Liver (tissue), 9 donors: Measurements from ENCODE around the gene ZNF79. TPM values are rescaled to one million over a fixed set of nuclear protein-coding genes. Genes with fewer than 3 reads are reported as not detected.

Source experiments
- DNase-seq: peaks from one replicate; pipeline ENCODE4 v3.0.0-alpha.2; 2017; ENCODE audit warnings: low spot score
- H3K27ac ChIP-seq, 2 donors: one replicate each; pipeline ENCODE4 v1.7.0; 2013; ENCODE audit warnings: inconsistent platforms in 2 of 2, low read length in 2 of 2, control low read depth in 1 of 2, low read depth in 1 of 2, mild to moderate bottlenecking in 1 of 2
- H3K27me3 ChIP-seq, 4 donors: one replicate each; pipeline versions ENCODE4 v1.6.1 to v1.7.0; 2013; ENCODE audit warnings: low read length in 3 of 4, inconsistent platforms in 1 of 4, mild to moderate bottlenecking in 1 of 4, moderate library complexity in 1 of 4; ENCODE audit not compliant: control insufficient read depth in 4 of 4, insufficient read depth in 4 of 4
- H3K36me3 ChIP-seq, 4 donors: one replicate each; pipeline versions ENCODE4 v1.6.1 to v1.7.0; 2013; ENCODE audit warnings: low read length in 3 of 4, mild to moderate bottlenecking in 3 of 4, low read depth in 1 of 4, moderate library complexity in 1 of 4; ENCODE audit not compliant: control insufficient read depth in 4 of 4, insufficient read depth in 3 of 4
- H3K4me1 ChIP-seq, 4 donors: one replicate each; pipeline versions ENCODE4 v1.6.1 to v1.7.0; 2013; ENCODE audit warnings: low read length in 3 of 4, mild to moderate bottlenecking in 3 of 4, moderate library complexity in 1 of 4; ENCODE audit not compliant: control insufficient read depth in 4 of 4, insufficient read depth in 4 of 4
- H3K4me3 ChIP-seq, 3 donors: one replicate each; pipeline versions ENCODE4 v1.6.1 to v1.7.0; 2013; ENCODE audit warnings: low read length in 3 of 3, control low read depth in 1 of 3, low read depth in 1 of 3, mild to moderate bottlenecking in 1 of 3
- H3K9ac ChIP-seq, 2 donors: one replicate each; pipeline ENCODE4 v1.7.0; 2013; ENCODE audit warnings: low read length in 2 of 2, mild to moderate bottlenecking in 2 of 2, moderate library complexity in 2 of 2, control low read depth in 1 of 2, low read depth in 1 of 2
- H3K9me3 ChIP-seq, 4 donors: one replicate each; pipeline versions ENCODE4 v1.6.1 to v1.7.0; 2013; ENCODE audit warnings: low read length in 3 of 4; ENCODE audit not compliant: control insufficient read depth in 4 of 4
- ATF3 ChIP-seq: IDR thresholded peaks from 2 replicates; pipeline ENCODE4 v1.6.1; 2016; ENCODE audit warnings: antibody characterized with exemption
- CTCF ChIP-seq: fragments of 150-350 bp; IDR thresholded peaks from 2 replicates; pipeline ENCODE4 v1.5.1; 2017; ENCODE audit warnings: improper control_type of control experiment, low read depth, low read length; ENCODE audit not compliant: missing input control
- EGR1 ChIP-seq, 2 donors: IDR thresholded peaks; 2 replicates each; pipeline ENCODE4 v1.6.1; 2016 to 2018; ENCODE audit warnings: antibody characterized with exemption in 2 of 2, low read depth in 2 of 2
- FOXA1 ChIP-seq: IDR thresholded peaks from 2 replicates; pipeline ENCODE4 v1.6.1; 2016; ENCODE audit warnings: antibody characterized with exemption
- FOXA2 ChIP-seq: IDR thresholded peaks from 2 replicates; pipeline ENCODE4 v1.6.1; 2016; ENCODE audit warnings: antibody characterized with exemption
- GABPA ChIP-seq, 2 donors: IDR thresholded peaks in 1 of 2; conservative IDR thresholded peaks in 1 of 2; 2 replicates each; pipeline ENCODE4 v1.6.1; 2016; ENCODE audit warnings: antibody characterized with exemption in 2 of 2, mild to moderate bottlenecking in 1 of 2, moderate library complexity in 1 of 2
- HNF4A ChIP-seq, 2 donors: conservative IDR thresholded peaks; 2 replicates each; pipeline ENCODE4 v1.6.1; 2016; ENCODE audit warnings: antibody characterized with exemption in 2 of 2, mild to moderate bottlenecking in 2 of 2
- HNF4G ChIP-seq: IDR thresholded peaks from 2 replicates; pipeline ENCODE4 v1.6.1; 2016; ENCODE audit warnings: antibody characterized with exemption
- JUND ChIP-seq, 2 donors: IDR thresholded peaks; 2 replicates each; pipeline ENCODE4 v1.6.1; 2016; ENCODE audit warnings: antibody characterized with exemption in 2 of 2
- MAX ChIP-seq: IDR thresholded peaks from 2 replicates; pipeline ENCODE4 v1.6.1; 2016; ENCODE audit warnings: antibody characterized with exemption
- NR2F2 ChIP-seq: IDR thresholded peaks from 2 replicates; pipeline ENCODE4 v1.6.1; 2016; ENCODE audit warnings: antibody characterized with exemption
- RAD21 ChIP-seq, 2 donors: IDR thresholded peaks; 2 replicates each; pipeline ENCODE4 v1.6.1; 2016; ENCODE audit warnings: antibody characterized with exemption in 2 of 2, mild to moderate bottlenecking in 2 of 2
- RXRA ChIP-seq, 2 donors: IDR thresholded peaks; 2 replicates each; pipeline ENCODE4 v1.6.1; 2017 to 2018; ENCODE audit warnings: antibody characterized with exemption in 2 of 2, mild to moderate bottlenecking in 1 of 2
- SP1 ChIP-seq: IDR thresholded peaks from 2 replicates; pipeline ENCODE4 v1.6.1; 2018; ENCODE audit warnings: antibody characterized with exemption, mild to moderate bottlenecking
- ZBTB33 ChIP-seq: IDR thresholded peaks from 2 replicates; pipeline ENCODE4 v1.6.1; 2016; ENCODE audit warnings: antibody characterized with exemption
- WGBS: extraction: QIAGEN DNeasy Blood & Tissue Kit; methylation state at CpG from one replicate; pipeline ENCODE4 v1.1.7; 2013; 5-methylcytosine and 5-hydroxymethylcytosine counted together
- polyA plus RNA-seq, 2 donors: library from polyadenylated mRNA; stranded (reverse) in 1 of 2; unstranded in 1 of 2; fragments of 200-250 nt in 1 of 2; fragments of >200 nt in 1 of 2; fragmentation: Nextera tagmentation in 1 of 2; extraction: Ambion mirVana in 1 of 2; gene quantifications; one replicate each; pipeline versions ENCODE4 v1.2.1 to v1.2.3, GENCODE V29; 2013 to 2015
- total RNA-seq, 2 donors: library from RNA; depleted of rRNA; stranded (reverse); fragments of >200 nt; gene quantifications; one replicate each; pipeline ENCODE4 v1.2.3, GENCODE V29; 2014
- donor health status: healthy.
- donor health status: healthy.
- donor health status: healthy.
- donor health status: healthy.
- donor health status: healthy.

The ZNF79 gene
- total and polyA plus RNA-seq, 4 donors, result 2.2 to 6.9 (median 4.2) TPM

- peak overlapping the region; percentile 89 to 95 (median 92) for H3K4me3 ChIP-seq
- TF ChIP-seq RXRA (IDR thresholded peaks at IDR 0.05) (no peak), RAD21 (IDR thresholded peaks at IDR 0.05) (no peak), FOXA2 (no peak), CTCF (no peak), EGR1 (IDR thresholded peaks at IDR 0.05; ENCODE audit: low read depth in 2 of 2) (no peak), SP1 (no peak), ZBTB33 (no peak), JUND (IDR thresholded peaks at IDR 0.05) (no peak), MAX (no peak), HNF4G (no peak), FOXA1 (no peak), GABPA (IDR thresholded peaks at IDR 0.05 in 1 of 2, conservative IDR thresholded peaks at IDR 0.05 in 1 of 2) (no peak)
- WGBS, result 0% methylated on average over 13 of the region's 13 CpGs
- H3K4me1 ChIP-seq, result peaks cover 5 to 42% (median 36%) of the 10 kb centered on the region in 4 donors
- peak overlapping the region; percentile 88 to 98 for H3K9ac ChIP-seq
- peak overlapping the region; percentile 74 to 88 for H3K27ac ChIP-seq
- no peaks in the 10 kb centered on the region for H3K27me3 ChIP-seq
- DNase-seq, result no peak
- peaks cover under 1 to 6% (median 5%) of the 10 kb centered on the region in 4 donors for H3K36me3 ChIP-seq
- no peaks in the 10 kb centered on the region for H3K9me3 ChIP-seq
Measured at GRCh38 chr9:127424676-127424999, 456 bp downstream of the ZNF79 start.

GRCh38 chr9:127426756-127427155, 2.6 kb downstream of the ZNF79 start:
- H3K4me1 ChIP-seq, result peaks cover 5 to 36% (median 30%) of the 10 kb centered on the region in 4 donors
- 92% methylated on average over 2 of the region's 2 CpGs for WGBS
- H3K9ac ChIP-seq, result no peak overlapping the region
- no peak for TF ChIP-seq FOXA2
- TF ChIP-seq MAX, result no peak
- no peak for TF ChIP-seq EGR1 (IDR thresholded peaks at IDR 0.05; ENCODE audit: low read depth in 2 of 2)
- no peak for TF ChIP-seq HNF4A (conservative IDR thresholded peaks at IDR 0.05)
- TF ChIP-seq ATF3, result no peak
- no peaks in the 10 kb centered on the region for H3K27me3 ChIP-seq
- no peak for DNase-seq
- H3K4me3 ChIP-seq, result no peak overlapping the region
- H3K9me3 ChIP-seq, result no peaks in the 10 kb centered on the region
- peaks cover 4 to 12% (median 9%) of the 10 kb centered on the region in 4 donors for H3K36me3 ChIP-seq
- no peak overlapping the region for H3K27ac ChIP-seq

GRCh38 chr9:127428348-127428747, 4.2 kb downstream of the ZNF79 start:
- Histone ChIP-seq H3K27ac (no peak overlapping the region), H3K9me3 (no peaks in the 10 kb centered on the region), H3K4me1 (peaks cover 0 to 21% (median 14%) of the 10 kb centered on the region in 4 donors), H3K9ac (no peak overlapping the region), H3K4me3 (no peak overlapping the region), H3K36me3 (peaks cover 4 to 16% (median 12%) of the 10 kb centered on the region in 4 donors), H3K27me3 (no peaks in the 10 kb centered on the region)
- no peak for DNase-seq
- TF ChIP-seq NR2F2, result no peak
- TF ChIP-seq JUND (IDR thresholded peaks at IDR 0.05), result no peak
- TF ChIP-seq GABPA (IDR thresholded peaks at IDR 0.05 in 1 of 2, conservative IDR thresholded peaks at IDR 0.05 in 1 of 2), result no peak
- no peak for TF ChIP-seq CTCF
- 93% methylated on average over 3 of the region's 3 CpGs for WGBS
